ENCODE measurements around the gene HEXD.

The HEXD gene

GRCh38 chr17:82470065-82470464, 51.9 kb downstream of the HEXD start:
- TF ChIP-seq CTCF (IDR thresholded peaks at IDR 0.05; ENCODE audit: low read depth, low read length) = no peak
- H3K4me3 ChIP-seq (ENCODE audit: low read depth, low read length) = no peak overlapping the region
- in situ Hi-C loops (cut with HindIII; ENCODE audit: low sequenced_read_pairs) = no loop called here
- DNase-seq (ENCODE audit: low read depth, low spot score) = no peak

- DNase-seq (ENCODE audit: low read depth, low spot score) = no peak
- in situ Hi-C loops (cut with HindIII; ENCODE audit: low sequenced_read_pairs) = no loop called here
Observed at GRCh38 chr17:82474223-82475010, 56.3 kb downstream of the HEXD start.

GRCh38 chr17:82475458-82475857, 57.3 kb downstream of the HEXD start:
- H3K4me3 ChIP-seq (ENCODE audit: low read depth, low read length) = no peak overlapping the region
- TF ChIP-seq CTCF (IDR thresholded peaks at IDR 0.05; ENCODE audit: low read depth, low read length) = no peak
- in situ Hi-C loops (cut with HindIII; ENCODE audit: low sequenced_read_pairs) = no loop called here
- DNase-seq (ENCODE audit: low read depth, low spot score) = no peak

More at GRCh38 chr17:82474223-82475010, 56.3 kb downstream of the HEXD start:
- H3K4me3 ChIP-seq (ENCODE audit: low read depth, low read length) = no peak overlapping the region
- no peak for TF ChIP-seq CTCF (IDR thresholded peaks at IDR 0.05; ENCODE audit: low read depth, low read length)

- no peak for DNase-seq (ENCODE audit: low read depth, low spot score)
- TF ChIP-seq CTCF (IDR thresholded peaks at IDR 0.05; ENCODE audit: low read depth, low read length) = no peak
- in situ Hi-C loops (cut with HindIII; ENCODE audit: low sequenced_read_pairs) = no loop called here
- no peak overlapping the region for H3K4me3 ChIP-seq (ENCODE audit: low read depth, low read length)
Observed at GRCh38 chr17:82477934-82478333, 59.8 kb downstream of the HEXD start.

- no peak overlapping the region for H3K4me3 ChIP-seq (ENCODE audit: low read depth, low read length)
- no peak for TF ChIP-seq CTCF (IDR thresholded peaks at IDR 0.05; ENCODE audit: low read depth, low read length)
- DNase-seq (ENCODE audit: low read depth, low spot score) = no peak
- in situ Hi-C loops (cut with HindIII; ENCODE audit: low sequenced_read_pairs) = no loop called here
Observed at GRCh38 chr17:82479602-82480001, 61.5 kb downstream of the HEXD start.

GRCh38 chr17:82480318-82480717, 62.2 kb downstream of the HEXD start:
- H3K4me3 ChIP-seq (ENCODE audit: low read depth, low read length) = no peak overlapping the region
- in situ Hi-C loops (cut with HindIII; ENCODE audit: low sequenced_read_pairs) = no loop called here
- no peak for TF ChIP-seq CTCF (IDR thresholded peaks at IDR 0.05; ENCODE audit: low read depth, low read length)
- DNase-seq (ENCODE audit: low read depth, low spot score) = no peak
